Adrenal gland (tissue), 12 donors: ENCODE results near the gene KIF6. TPM values are rescaled to one million over a fixed set of nuclear protein-coding genes. Genes with fewer than 3 reads are reported as not detected.

Source experiments
- DNase-seq, 7 donors: peaks; one replicate each; pipeline ENCODE4 v3.0.0-alpha.2; 2019 to 2020
- H3K27ac ChIP-seq, 5 donors: fragments of 200-600 bp; sonication (generic) in 4 of 5; 1 replicate in 3 of 5; 2 replicates in 2 of 5; pipeline versions ENCODE4 v1.5.1 to v1.8.0; 2016 to 2020; ENCODE audit warnings: mild to moderate bottlenecking in 1 of 5
- H3K27me3 ChIP-seq: fragments of 200-600 bp; 2 replicates; pipeline ENCODE4 v1.8.0; 2021
- H3K36me3 ChIP-seq, 2 donors: fragments of 200-600 bp; replicated peaks in 1 of 2; 1 replicate in 1 of 2; 2 replicates in 1 of 2; pipeline versions ENCODE4 v1.5.1 to v1.8.0; 2018 to 2022
- H3K4me1 ChIP-seq, 2 donors: fragments of 200-600 bp; replicated peaks in 1 of 2; 1 replicate in 1 of 2; 2 replicates in 1 of 2; pipeline versions ENCODE4 v1.5.1 to v1.8.0; 2018 to 2021
- H3K4me3 ChIP-seq, 4 donors: fragments of 200-600 bp; sonication (generic) in 3 of 4; one replicate each; pipeline ENCODE4 v1.5.1; 2016 to 2018
- H3K9me3 ChIP-seq, 3 donors: fragments of 200-600 bp; sonication (generic) in 1 of 3; replicated peaks in 1 of 3; 1 replicate in 2 of 3; 2 replicates in 1 of 3; pipeline versions ENCODE4 v1.5.1 to v1.8.0; 2016 to 2021
- CTCF ChIP-seq, 6 experiments: fragments of 450-650 bp in 4 of 6; fragments of 200-600 bp in 2 of 6; sonication (generic) in 1 of 6; IDR thresholded peaks; 1 replicate in 5 of 6; 2 replicates in 1 of 6; pipeline versions ENCODE4 v1.5.1 to v1.8.0; 2016 to 2021; ENCODE audit warnings: antibody characterized with exemption in 6 of 6, mild to moderate bottlenecking in 2 of 6, moderate library complexity in 1 of 6
- POLR2A ChIP-seq, 2 donors: fragments of 450-650 bp; IDR thresholded peaks; one replicate each; pipeline ENCODE4 v1.6.1; 2017; ENCODE audit warnings: antibody characterized with exemption in 2 of 2, mild to moderate bottlenecking in 2 of 2, moderate library complexity in 1 of 2
- WGBS, 4 donors: extraction: QIAGEN DNeasy Blood & Tissue Kit in 2 of 4; methylation state at CpG; one replicate each; pipeline versions ENCODE4 v1.1.5 to v1.1.7; 2013 to 2017; 5-methylcytosine and 5-hydroxymethylcytosine counted together
- intact Hi-C, 2 donors: fragments of 100-400 bp; cut with DNase I; formaldehyde crosslinking; loops; one replicate each; pipeline versions ENCODE4 v1.14.1 to v1.15.0; 2022 to 2023
- polyA plus RNA-seq, 3 donors: library from polyadenylated mRNA; stranded (reverse); fragments of 200-250 nt in 2 of 3; fragments of 350-450 nt in 1 of 3; fragmentation: Illumina TruSeq in 1 of 3; extraction: RNeasy Lipid Tissue Mini Kit (QIAGEN cat#74804) in 1 of 3; gene quantifications; one replicate each; pipeline ENCODE4 v1.2.3, GENCODE V29; 2013 to 2014
- total RNA-seq, 9 donors: library from RNA; depleted of rRNA in 4 of 9; stranded (reverse); fragments of >200 nt in 4 of 9; fragments of 120-200 nt in 1 of 9; fragmentation: NEBNext Ultra II Directional in 1 of 9; extraction: Animal tissue kit (Norgen Biotek cat#: 25700) in 1 of 9; gene quantifications; one replicate each; pipeline versions ENCODE4 v1.1.0 to v1.2.4, GENCODE V29; 2013 to 2023
- donor health status: healthy with polysubstance abuse.
- donor health status: Bipolar disorder and iron deficiency.
- donor health status: DM: yes; HTN: yes; CAD: no.
- donor health status: DM: no; HTN: no; CAD: no.
- donor health status: DM: no; HTN: no; CAD: no.
- donor health status: DM: yes; HTN: yes; CAD: no.

Gene KIF6
- total and polyA plus RNA-seq, 12 donors: 0.52 to 4.2 (median 0.73) TPM

DNA sequence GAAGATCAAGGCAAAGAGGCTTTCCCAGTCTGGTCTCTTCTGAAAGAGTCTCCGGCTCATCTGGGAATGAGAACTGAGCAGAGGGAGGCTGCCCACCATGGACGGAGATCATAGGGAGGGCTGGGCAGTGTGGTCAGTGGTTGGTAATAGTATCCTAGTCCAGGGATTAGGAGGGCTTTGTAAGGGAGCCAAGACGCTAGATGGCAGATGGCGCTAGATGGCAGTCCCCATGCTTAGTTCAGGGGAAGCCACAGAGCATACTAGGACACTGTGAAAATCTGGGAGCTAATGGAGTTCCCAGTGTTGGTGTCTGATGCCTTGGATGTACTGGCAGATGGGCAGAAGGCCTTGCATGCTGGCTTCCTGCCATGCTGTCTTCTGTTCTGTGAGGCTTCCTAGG, 45.2 kb upstream of the KIF6 start:
- H3K27ac ChIP-seq: no peak overlapping the region

GRCh38 chr6:39769012-39769411, 43.8 kb upstream of the KIF6 start:
- 88 to 94% (median 89%) methylated on average over 5 of the region's 5 CpGs for WGBS, 4 donors
- TF ChIP-seq POLR2A (IDR thresholded peaks at IDR 0.05) (no peak), CTCF (IDR thresholded peaks at IDR 0.05) (no peak)
- DNase-seq: no peak
- Histone ChIP-seq H3K27me3 (no peaks in the 10 kb centered on the region), H3K4me1 (no peaks in the 10 kb centered on the region), H3K27ac (no peak overlapping the region), H3K36me3 (no peaks in the 10 kb centered on the region), H3K4me3 (no peak overlapping the region), H3K9me3 (no peaks in the 10 kb centered on the region)
- intact Hi-C loops: no loop called here

More for the DNA sequence above, 45.2 kb upstream of the KIF6 start:
- Histone ChIP-seq H3K4me1 (no peaks in the 10 kb centered on the region), H3K27me3 (no peaks in the 10 kb centered on the region), H3K4me3 (no peak overlapping the region), H3K36me3 (no peaks in the 10 kb centered on the region), H3K9me3 (no peaks in the 10 kb centered on the region)
- 94 to 96% (median 95%) methylated on average over 4 of the region's 4 CpGs for WGBS, 4 donors
- no peak for DNase-seq
- TF ChIP-seq POLR2A (IDR thresholded peaks at IDR 0.05) (no peak), CTCF (IDR thresholded peaks at IDR 0.05) (no peak)
- intact Hi-C loops: no loop called here

- H3K4me3 ChIP-seq: no peak overlapping the region
- no peaks in the 10 kb centered on the region for H3K9me3 ChIP-seq
- intact Hi-C loops: no loop called here
- WGBS, 4 donors: 80 to 87% (median 83%) methylated on average over 3 of the region's 3 CpGs
- H3K4me1 ChIP-seq: peaks cover 2 to 5% of the 10 kb centered on the region in 2 donors
- no peaks in the 10 kb centered on the region for H3K27me3 ChIP-seq
- TF ChIP-seq CTCF (IDR thresholded peaks at IDR 0.05) (no peak), POLR2A (IDR thresholded peaks at IDR 0.05) (no peak)
- H3K27ac ChIP-seq: no peak overlapping the region
- no peak for DNase-seq
- no peaks in the 10 kb centered on the region for H3K36me3 ChIP-seq
Observed at GRCh38 chr6:39765508-39766065, 40.4 kb upstream of the KIF6 start.

GRCh38 chr6:39760226-39760952, 35.2 kb upstream of the KIF6 start:
- no peak for TF ChIP-seq CTCF (IDR thresholded peaks at IDR 0.05)
- no peak for TF ChIP-seq POLR2A (IDR thresholded peaks at IDR 0.05)
- intact Hi-C loops: no loop called here
- peaks cover 16 to 26% of the 10 kb centered on the region in 2 donors for H3K4me1 ChIP-seq
- H3K9me3 ChIP-seq: no peaks in the 10 kb centered on the region
- no peaks in the 10 kb centered on the region for H3K27me3 ChIP-seq
- no peak overlapping the region for H3K4me3 ChIP-seq
- 34 to 41% (median 38%) methylated on average over 3 of the region's 3 CpGs for WGBS, 4 donors
- H3K36me3 ChIP-seq: no peaks in the 10 kb centered on the region
- peak in 1 of 7 donors; percentile 21 for DNase-seq
- no peak overlapping the region for H3K27ac ChIP-seq
